ENCODE data around the gene TBX15.

DNA sequence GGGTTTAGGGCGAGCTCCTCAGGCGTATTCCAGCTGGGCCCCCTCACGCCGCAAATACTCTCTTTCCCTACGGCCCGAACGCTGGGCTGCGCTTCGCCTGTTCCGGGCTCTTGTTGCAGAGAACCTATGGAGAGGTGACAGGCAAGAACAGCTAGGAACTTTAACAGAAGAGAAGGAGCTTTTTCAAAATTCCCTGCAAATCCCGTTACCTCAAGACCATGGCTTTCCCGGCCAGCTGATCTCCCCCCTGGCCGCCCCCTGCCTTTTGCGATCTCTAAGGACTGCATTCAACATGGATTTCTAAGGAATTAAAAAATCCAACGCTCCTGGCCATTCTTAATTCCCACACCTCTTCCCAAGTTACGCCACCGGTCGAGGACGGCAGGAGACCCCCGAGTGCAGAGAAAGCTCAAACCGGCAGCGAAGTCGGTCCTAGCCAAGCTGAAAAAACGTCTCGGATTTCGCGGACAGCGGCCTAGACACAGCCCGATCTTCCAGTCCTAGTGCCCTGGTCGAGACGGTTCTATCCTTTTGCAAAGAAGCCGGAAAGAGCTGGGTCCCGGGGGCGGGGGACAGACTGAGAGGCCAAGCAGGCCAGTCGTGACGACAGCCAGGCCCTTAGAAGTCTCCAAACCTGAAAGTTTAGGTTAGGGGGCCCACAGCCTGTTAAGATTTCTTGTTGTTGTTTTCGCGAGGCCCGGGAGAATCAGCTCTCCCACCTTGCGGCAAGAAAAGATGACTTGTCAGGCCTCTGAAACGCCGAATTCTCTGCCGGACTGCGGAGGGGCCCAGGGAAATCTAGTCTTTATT, 1.1 kb upstream of the TBX15 start:
- TF ChIP-seq, protein P1, sequence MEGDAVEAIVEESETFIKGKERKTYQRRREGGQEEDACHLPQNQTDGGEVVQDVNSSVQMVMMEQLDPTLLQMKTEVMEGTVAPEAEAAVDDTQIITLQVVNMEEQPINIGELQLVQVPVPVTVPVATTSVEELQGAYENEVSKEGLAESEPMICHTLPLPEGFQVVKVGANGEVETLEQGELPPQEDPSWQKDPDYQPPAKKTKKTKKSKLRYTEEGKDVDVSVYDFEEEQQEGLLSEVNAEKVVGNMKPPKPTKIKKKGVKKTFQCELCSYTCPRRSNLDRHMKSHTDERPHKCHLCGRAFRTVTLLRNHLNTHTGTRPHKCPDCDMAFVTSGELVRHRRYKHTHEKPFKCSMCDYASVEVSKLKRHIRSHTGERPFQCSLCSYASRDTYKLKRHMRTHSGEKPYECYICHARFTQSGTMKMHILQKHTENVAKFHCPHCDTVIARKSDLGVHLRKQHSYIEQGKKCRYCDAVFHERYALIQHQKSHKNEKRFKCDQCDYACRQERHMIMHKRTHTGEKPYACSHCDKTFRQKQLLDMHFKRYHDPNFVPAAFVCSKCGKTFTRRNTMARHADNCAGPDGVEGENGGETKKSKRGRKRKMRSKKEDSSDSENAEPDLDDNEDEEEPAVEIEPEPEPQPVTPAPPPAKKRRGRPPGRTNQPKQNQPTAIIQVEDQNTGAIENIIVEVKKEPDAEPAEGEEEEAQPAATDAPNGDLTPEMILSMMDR (IDR thresholded peaks at IDR 0.05), result no peak
- TF ChIP-seq POLR2A (IDR thresholded peaks at IDR 0.05), result no peak
- TF ChIP-seq POLR2AphosphoS5 (IDR thresholded peaks at IDR 0.05), result no peak
